Stimulated activated CD8-positive, alpha-beta memory T cell treated with anti-CD3 and anti-CD28 coated beads, Interleukin-12 subunit alpha, Interleukin-12 subunit beta, amount 100 ng/mL, for 24 hours (primary cell): Measurements from ENCODE around the gene CHD6.
"Not testable (repeated sequence)": the region's sequence is repeated elsewhere in the genome, so short reads cannot be mapped to it uniquely, and the experiment has no call there.

Experiments used
- DNase-seq: peaks from one replicate; pipeline ENCODE4 v3.0.0-alpha.2; 2020; ENCODE audit errors: extremely low read depth

The CHD6 gene

DNA sequence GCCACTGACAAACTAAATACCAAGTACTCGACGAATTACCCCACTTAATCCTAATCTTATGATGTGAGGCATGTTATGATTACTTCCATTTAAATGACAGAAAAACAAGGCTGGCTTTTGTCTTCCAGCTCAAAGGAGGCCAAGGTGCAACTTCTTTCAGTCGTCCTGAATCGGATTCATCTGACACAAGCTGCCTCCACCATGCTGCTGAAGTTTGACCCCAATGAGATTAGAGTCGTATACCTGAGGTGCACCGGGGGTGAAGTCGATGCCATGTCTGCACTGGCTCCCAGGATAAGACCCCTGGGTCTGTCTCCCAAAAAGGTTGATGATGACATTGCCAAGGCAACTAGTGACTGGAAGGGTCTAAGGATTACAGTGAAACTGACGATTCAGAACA is 71.0 kb downstream of the CHD6 start:
- DNase-seq: no peak

DNA sequence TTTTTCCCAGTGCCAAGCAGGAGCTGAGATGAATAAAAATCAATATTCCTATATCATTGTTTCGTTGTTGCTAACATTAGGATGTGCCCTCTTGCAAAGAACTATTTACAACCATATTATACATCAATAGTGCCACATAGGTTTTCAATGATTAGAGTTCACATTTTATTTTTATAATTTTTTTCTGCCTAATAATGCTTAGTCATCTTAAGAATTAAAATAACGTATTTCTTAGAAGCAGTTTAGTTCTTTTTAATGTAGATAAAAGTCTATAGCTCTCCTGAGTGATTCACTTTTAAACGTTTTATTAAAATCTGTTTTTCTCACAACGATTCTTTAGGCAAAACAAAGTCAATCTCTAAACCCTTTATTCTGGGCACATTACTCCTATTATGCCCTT is 71.6 kb downstream of the CHD6 start:
- no peak for DNase-seq

DNA sequence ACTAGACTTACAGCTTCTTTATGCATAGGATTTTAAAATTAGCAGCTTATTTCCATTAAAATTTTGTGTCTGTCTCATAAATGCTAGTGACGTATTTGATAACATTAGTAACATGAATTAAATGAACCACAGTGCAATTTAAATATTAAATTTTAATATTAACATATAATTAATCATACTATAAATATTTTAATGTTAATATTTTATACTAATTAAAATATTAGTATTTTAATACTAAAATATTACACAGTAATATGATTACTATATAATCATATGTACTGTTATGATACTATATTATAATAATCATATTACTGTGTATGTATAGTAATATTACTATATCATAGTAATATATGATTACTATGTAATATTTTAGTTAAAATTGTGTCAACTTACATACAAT is 73.7 kb downstream of the CHD6 start:
- no peak for DNase-seq

DNA sequence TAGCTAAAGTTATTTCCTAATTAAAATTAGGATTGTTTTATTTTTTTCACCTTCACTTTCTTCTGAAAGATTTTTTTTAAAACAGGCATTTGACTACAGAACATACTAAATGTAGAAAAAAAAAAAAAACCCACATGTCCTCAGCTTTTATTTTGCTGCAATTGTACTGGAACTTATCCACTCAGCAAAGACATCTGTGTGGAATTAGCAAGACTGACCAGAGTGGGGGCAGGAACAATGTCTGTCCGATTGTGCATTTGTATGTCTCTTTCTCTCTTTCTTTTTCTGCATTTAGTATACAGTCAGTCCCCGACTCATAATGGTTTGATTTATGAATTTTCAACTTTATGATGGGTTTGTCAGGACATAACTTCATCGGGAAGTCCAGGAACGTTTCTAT is 77.3 kb downstream of the CHD6 start:
- no peak for DNase-seq

DNA sequence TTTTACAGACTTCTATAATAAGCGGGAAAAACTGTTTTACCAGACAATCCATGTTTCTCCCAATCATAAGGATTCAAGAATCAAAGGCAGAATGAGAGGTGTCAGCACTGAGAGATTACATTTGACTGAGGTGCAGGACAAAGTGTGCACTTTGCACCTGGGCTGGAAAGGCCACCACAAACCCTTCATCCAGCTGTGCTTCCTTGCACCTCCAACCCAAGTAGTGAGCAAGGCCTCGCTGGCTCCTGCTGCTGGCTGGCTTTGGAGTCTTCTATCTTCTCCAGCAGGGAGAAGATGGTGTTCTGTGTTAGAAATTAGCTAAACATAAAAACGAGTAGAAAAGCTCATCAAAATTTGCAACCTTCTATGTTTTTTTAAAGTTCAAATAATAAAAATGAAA is 77.7 kb downstream of the CHD6 start:
- DNase-seq: no peak

DNA sequence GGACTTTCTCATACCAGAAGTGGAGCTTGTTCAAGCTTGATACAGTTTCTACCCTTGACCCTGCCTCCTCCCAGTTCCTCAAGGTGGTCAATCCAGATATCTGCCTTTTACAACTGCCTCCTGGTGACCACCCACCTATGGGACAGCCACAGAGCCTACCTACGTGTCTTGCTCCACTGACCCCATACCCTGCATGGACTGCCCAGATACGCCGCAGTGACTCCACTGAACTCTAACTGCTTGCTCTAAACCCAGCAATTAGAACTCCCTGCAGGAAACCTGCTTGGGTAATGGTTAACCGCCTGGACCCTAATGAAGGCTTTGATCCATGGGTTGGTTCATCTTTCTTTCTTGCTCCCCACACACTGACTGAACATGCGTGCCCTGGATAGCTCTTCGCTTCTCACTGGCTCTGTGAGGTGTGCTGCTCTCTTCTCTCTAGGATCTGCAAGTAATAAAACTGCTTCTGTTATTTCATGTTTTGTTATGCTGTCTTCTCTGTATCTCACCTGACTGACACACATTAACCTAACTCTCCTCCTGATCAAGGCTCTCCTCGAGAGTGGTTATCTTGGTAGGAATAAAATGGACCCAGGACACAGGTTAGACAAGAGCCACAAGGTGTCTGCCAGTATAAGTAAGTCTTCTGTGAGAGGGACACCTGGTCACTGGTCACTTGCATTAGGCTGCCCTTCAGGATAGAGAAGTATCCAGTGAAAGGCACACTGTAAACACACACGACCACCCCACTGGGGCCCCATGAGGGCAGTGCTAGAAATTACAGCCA is 79.2 kb downstream of the CHD6 start:
- no peak for DNase-seq

DNA sequence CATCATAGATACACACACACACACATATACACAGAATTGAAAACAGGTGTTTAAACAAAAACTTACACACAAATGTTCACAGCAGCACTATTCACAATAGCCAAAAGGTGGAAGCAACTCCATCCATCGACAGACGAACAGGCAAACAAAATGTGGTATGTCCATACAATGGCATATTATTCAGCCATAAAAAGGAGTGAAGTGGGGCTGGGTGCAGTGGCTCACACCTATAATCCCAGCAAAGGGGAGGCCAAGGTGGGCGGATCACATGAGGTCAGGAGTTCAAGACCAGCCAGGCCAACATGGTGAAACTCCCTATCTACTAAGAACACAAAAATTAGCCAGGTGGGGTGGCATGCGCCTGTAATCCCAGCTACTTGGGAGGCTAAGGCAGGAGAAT is 80.3 kb downstream of the CHD6 start:
- no peak for DNase-seq

DNA sequence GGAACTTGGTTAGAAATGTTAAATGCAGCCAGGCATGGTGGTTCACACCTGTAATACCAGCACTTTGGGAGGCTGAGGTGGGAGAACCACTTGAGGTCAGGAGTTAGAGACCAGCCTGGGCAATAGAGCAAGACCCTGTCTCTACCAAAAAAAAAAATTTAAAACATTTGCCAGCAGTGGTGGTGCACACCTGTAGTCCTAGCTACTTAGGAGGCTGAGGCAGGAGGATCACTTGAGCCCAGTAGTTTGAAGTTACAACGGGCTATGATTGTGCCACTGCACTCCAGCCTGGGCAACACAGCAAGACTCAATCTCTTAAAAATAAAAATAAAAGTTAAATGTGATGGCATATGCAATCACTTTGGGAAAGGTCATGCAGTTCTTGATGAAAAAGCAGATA is 82.6 kb downstream of the CHD6 start:
- DNase-seq: not testable (repeated sequence)

DNA sequence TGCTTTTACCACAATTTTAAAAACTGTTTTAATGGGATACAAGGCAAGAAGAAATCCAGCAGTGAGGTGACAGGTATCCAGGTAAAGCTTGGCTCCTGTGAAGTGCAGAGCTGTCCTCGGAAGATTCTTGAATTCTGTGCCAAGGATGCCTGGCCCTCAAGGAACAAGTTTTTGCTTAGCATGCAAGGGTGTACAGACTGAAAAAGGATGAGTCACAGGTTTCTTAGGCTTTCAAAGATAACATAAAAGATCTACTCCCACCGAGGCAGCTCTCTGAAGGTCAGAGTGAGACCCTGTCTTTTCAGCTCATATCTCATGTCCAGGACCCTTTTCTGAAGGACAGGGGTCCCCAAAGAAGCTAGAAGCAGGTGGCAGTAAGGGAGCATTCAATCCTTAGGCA is 83.3 kb downstream of the CHD6 start:
- DNase-seq: no peak

DNA sequence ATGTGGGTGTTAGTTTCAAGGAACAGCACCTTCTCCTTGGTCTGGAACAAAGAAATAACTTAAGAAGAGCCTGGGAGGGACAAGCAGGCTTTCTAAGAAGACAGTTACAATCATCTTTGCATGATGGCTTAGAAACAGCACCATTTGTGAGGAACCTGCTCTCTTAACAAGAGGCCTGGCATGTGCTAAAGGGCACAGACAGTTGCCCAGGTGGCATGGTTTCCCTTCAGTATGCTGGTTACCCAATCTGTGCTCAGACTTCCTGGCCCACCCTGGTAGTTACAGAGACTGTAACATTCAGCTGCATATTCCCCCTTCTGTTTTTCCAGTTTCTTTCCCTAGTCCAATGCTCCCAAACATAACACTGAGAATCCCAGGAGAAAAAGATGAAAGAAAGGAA is 84.0 kb downstream of the CHD6 start:
- DNase-seq: no peak

DNA sequence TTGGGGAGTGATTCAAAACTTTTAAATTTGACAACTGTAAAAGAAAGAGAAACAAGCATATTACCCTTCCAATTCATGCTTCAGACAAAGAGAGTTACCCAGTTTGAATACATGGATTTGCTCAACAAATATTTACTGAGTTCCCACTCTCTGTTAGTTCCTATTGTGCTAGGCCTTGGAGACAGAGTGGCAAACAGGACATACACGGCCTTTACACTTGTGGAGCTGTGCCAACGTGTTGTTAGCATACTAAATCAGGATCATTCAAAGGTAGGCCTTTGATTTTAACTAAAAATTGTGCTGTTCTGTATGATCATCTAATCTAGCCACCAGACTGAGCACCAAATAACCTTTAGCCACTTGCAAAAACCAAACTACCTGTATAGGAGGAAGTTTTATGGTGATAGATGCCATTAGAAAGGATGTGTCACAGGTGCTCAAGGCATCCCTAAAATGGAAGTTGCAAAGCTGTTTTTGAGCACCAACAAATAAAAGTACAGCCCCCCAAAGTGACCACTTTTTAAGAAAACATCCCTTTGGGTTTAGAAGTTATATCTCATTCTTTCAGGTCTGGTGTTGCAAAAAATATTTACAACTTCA is 84.5 kb downstream of the CHD6 start:
- no peak for DNase-seq

DNA sequence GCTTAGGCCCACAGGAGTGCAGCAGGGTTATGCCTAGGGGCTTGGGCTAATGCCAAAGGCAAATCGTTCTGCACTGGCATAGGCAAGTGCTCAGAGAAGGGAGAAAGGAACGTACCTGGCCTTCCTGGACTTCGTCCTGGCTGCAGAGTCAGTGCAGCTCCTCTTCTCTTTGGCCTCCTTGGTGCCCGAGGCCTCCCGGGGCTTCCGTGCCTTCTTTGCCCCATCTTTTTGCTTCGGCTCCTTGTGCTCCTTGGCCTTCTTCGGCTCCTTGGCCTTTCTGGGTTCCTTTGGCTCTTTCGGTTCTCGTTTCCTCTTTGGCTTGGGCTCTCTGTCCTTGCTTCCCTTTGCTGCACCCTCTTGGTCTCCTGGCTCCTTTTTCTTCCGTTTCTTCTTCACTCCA is 85.2 kb downstream of the CHD6 start:
- no peak for DNase-seq

DNA sequence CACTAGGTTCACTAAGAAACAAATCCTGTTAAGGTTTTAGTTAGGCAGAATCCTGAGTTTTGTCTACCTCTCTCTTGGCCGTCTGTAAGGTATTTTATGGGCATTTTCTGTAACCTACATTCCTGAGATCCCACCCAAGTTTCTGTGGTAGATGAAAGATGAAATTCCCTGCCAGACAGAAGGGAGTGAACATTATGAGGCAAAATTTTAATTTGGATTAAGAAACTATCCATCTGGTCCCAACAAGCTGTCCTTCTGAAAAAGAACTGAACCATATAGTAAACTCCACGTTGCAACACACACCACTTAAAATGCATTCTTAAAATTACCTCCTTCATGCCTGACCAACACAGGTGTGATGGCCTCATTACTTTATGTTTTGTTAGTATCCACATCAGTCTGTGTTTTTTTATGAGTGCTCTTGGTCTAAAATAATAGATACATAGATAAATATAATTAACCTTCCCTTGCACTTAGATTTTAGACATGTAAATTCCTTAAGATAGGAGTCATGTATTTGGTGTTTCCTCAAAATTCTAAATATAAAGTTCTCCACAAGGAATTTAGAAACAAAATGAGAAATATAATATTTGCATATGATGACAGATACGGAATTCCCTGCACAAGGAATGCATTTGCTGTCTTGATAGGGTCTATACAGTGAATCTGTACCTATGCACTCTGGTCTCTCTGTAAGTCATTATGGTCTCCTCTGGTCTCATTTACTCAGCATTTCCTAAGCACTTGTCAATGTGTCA is 86.5 kb downstream of the CHD6 start:
- no peak for DNase-seq

DNA sequence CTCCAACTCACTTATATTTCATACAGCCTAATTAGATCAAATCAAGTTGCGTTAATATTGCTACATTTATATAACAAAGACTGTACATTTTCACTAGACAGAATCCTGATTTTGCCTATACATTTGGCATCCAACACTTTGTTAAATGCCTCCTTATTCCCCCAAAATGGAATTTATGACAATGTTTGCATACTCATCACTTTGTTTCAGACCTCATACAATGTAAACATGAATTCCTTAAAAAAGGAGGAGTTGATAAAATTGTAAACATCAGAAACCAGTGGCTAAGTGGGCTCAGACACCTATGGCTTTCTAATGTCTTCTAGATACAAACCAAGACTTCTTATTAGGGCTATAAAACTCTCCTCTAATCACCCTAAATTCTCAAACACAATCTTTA is 87.3 kb downstream of the CHD6 start:
- DNase-seq: no peak

DNA sequence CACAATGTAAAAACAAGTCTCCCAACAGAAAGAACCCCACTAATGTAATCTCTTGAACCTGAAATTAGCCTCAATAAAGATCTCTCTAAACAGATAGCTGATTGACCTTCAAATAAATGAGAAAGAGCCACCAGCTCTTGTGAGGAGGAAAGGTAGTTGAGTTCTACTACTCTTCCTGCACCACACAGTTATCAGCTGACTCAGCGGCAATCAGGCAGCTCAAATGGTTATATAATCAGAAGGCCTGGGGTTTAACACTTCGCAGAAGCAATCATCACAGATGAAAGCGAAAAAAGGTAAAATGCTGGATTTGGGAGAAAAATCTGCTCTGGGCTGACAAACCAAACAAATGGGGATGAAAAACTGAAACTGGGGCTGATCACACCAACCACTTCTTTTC is 91.8 kb downstream of the CHD6 start:
- DNase-seq: no peak

DNA sequence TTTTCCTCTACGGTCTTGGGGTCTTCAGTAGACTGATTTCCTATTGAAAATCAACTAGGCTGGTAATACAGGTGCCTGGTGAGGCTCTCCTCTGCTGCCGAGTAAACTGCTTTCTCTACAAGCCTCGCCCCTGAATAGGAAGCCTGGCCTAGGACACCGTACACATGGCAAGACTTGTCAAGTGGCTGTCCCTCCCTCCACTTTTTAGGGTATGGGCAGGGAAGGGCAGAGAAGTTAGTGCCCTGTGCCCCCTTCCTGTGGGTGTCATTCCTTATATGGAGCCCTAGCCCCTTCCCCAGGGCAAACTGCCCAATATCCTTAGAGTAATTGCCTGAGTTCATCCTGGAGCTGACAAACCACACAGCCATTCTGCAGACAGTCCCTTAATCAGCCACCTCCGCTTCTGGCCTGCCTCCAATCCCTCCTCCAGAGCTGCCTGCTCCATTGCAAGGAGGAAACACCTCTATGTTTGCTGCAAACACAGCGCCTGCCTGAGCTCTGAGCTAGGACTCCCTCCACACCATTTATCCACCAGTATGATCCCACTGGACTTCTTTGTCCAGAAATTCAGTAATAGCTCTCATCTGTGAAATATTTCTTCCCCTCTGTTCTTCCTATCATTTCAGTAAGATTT is 93.1 kb downstream of the CHD6 start:
- no peak for DNase-seq

DNA sequence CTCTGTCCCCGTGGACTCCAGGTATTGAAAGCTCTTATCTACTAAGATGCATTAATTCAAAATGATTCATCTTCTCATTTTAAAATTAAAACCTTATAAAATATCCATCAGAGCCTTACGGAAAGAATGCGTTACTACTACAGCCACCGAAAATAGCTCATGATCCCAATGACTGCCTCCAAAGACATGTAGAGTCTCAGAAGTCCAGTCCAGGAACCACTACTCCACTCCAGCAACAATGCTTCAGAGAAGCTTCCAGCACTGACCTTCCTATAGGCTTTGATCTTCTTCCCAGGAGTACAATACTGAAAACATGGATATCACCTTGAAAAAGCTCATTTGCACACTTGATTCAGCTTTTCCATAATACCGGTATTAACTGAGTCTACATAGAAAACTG is 94.3 kb downstream of the CHD6 start:
- no peak for DNase-seq

DNA sequence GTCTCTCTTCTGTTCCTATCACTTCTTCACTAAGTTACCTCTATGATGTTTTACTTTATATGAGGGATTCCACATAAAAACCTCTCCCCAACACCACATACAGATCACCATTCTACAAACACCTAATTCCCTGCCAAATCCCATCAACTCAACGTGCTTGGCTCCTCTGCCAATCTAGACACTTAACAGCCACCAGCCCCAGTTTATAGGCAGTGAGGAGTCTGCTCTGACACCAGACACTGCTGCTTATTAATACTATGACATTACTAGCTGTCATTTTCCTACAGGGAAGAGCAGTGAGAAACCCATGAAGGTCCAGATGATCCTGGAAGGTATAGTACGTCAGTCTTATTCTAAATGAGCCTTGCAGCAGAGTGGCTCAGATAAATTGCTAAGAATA is 104.3 kb downstream of the CHD6 start:
- no peak for DNase-seq

DNA sequence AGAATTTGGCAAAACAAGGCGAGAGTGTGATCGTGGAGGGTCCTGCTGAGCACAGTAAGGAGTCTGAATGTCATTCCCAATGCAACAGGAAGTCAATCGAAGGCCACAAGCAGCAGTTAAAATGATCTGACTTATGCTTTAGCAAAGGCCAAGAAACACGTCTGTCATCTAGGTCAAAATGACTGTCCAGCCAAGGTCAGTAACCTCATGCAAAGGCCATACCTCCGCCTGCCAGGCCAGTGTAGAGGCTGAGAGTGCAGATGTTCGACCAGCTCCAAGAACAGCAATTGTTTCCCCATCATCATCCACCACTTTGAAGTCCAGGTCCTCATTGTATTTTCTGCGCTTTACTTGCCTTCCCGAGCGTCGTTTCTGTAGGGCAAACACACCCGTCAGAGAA is 105.6 kb downstream of the CHD6 start:
- no peak for DNase-seq

DNA sequence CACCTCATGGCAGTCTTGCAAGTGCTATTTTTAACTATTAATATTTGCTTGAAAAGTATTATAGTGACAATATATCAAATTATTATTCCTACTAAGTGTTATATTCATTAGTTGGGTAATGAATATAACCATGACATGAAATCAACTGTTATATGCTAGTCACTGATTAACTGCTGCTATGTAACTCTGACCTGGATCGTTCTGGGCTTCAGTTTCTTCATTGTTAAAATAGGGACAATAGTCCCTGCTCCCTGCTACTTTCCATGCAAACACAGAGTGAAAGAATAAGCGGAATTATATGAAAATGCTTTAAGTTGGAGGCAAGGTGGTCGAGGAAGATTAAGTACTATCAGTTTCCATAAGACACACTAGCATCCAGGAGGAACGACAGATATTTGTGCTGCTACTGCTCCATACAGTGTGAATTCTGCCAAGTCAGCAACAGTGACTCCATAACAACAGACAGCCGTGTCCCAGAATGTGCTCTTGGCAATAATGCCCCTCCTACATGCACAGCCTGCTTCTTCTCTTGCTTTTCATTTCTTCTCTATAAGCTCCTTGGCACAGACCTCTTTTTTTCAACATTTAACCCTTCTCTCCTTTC is 107.2 kb downstream of the CHD6 start:
- DNase-seq: no peak

DNA sequence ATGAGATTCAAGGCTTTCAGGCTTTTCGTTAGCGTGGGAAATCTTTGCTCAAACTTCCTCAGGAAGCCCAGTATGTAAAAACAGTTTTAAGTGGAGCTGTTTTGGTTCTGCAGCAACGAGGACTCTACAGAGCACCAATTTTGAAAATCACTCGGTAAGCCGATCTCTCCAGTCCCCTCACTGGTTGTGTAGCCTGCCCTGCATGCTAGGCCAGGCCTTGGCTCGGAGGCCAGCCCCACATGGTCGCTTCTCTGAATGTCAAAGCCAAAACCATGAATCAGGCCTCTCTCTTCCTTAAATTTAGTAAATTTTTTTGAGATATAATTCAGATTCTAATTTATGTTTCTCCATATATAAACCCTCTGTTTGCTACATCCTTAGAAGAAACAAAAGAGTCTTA is 108.0 kb downstream of the CHD6 start:
- DNase-seq: no peak
